ENCODE results near the gene TMEM63C. TPM values are rescaled to one million over a fixed set of nuclear protein-coding genes. Genes with fewer than 3 reads are reported as not detected.

TMEM63C gene
- total RNA-seq, 4 donors from 2014 or later = 0.13 to 4.1 (median 0.54) TPM

GRCh38 chr14:77270361-77271112, 88.9 kb downstream of the TMEM63C start:
- no peak for DNase-seq
- Histone ChIP-seq H3K4me1 (no peaks in the 10 kb centered on the region), H3K27me3 (no peaks in the 10 kb centered on the region), H3K9me3 (no peaks in the 10 kb centered on the region), H3K27ac (no peak overlapping the region), H3K4me3 (replicated peaks in 1 of 3) (no peak overlapping the region), H3K36me3 (no peaks in the 10 kb centered on the region)
- intact Hi-C loops (cut with DNase I) = no loop called here
- 0 to 9% methylated on average over 5 to 20 of the region's 84 CpGs for WGBS, 2 donors
- TF ChIP-seq POLR2A (IDR thresholded peaks at IDR 0.05) (no peak), CTCF (IDR thresholded peaks at IDR 0.05) (no peak)

- intact Hi-C loops (cut with DNase I) = no loop called here
- 9 to 25% methylated on average over 17 to 18 of the region's 38 CpGs for WGBS, 2 donors
- H3K36me3 ChIP-seq = no peaks in the 10 kb centered on the region
- H3K4me3 ChIP-seq (replicated peaks in 1 of 3) = no peak within 1 kb of the TSS
- no peak for DNase-seq
- H3K27ac ChIP-seq = no peak within 1 kb of the TSS
- no peaks in the 10 kb centered on the region for H3K4me1 ChIP-seq
- H3K27me3 ChIP-seq = no peaks in the 10 kb centered on the region
- no peak for TF ChIP-seq CTCF (IDR thresholded peaks at IDR 0.05)
- no peak for TF ChIP-seq POLR2A (IDR thresholded peaks at IDR 0.05)
- H3K9me3 ChIP-seq = no peaks in the 10 kb centered on the region
These were observed 89.6 kb downstream of the TMEM63C start, which contains the start of gene NGB for GRCh38 chr14:77271113-77271710. Gene NGB (minus strand): TSS chr14:77271206. CDS start chr14:77270937, 269 bp downstream.

- intact Hi-C loops (cut with DNase I) = no loop called here
- 85 to 86% methylated on average over 4 of the region's 4 CpGs for WGBS, 2 donors
- Histone ChIP-seq H3K27ac (no peak overlapping the region), H3K27me3 (no peaks in the 10 kb centered on the region), H3K4me1 (no peaks in the 10 kb centered on the region), H3K9me3 (no peaks in the 10 kb centered on the region), H3K36me3 (peaks cover 5 to 8% of the 10 kb centered on the region in 2 donors), H3K4me3 (replicated peaks in 1 of 3) (no peak overlapping the region)
- no peak for TF ChIP-seq CTCF (IDR thresholded peaks at IDR 0.05)
- TF ChIP-seq POLR2A (IDR thresholded peaks at IDR 0.05) = no peak
- DNase-seq = no peak
These were observed 90.7 kb downstream of the TMEM63C start for GRCh38 chr14:77272261-77272660.

GRCh38 chr14:77273796-77274195, 92.2 kb downstream of the TMEM63C start:
- Histone ChIP-seq H3K9me3 (no peaks in the 10 kb centered on the region), H3K36me3 (peaks cover 18 to 23% of the 10 kb centered on the region in 2 donors), H3K27me3 (no peaks in the 10 kb centered on the region), H3K27ac (no peak overlapping the region), H3K4me1 (no peaks in the 10 kb centered on the region), H3K4me3 (replicated peaks in 1 of 3) (no peak overlapping the region)
- intact Hi-C loops (cut with DNase I) = no loop called here
- no peak for DNase-seq
- no peak for TF ChIP-seq POLR2A (IDR thresholded peaks at IDR 0.05)
- TF ChIP-seq CTCF (IDR thresholded peaks at IDR 0.05) = no peak
- WGBS, 2 donors = 88 to 100% methylated on average over 3 to 4 of the region's 4 CpGs

GRCh38 chr14:77275041-77275580, 93.5 kb downstream of the TMEM63C start:
- no peaks in the 10 kb centered on the region for H3K9me3 ChIP-seq
- no peak for DNase-seq
- intact Hi-C loops (cut with DNase I) = no loop called here
- H3K27ac ChIP-seq = no peak overlapping the region
- WGBS, 2 donors = 86 to 92% methylated on average over 5 of the region's 5 CpGs
- no peak overlapping the region for H3K4me3 ChIP-seq (replicated peaks in 1 of 3)
- no peaks in the 10 kb centered on the region for H3K4me1 ChIP-seq
- H3K27me3 ChIP-seq = no peaks in the 10 kb centered on the region
- TF ChIP-seq CTCF (IDR thresholded peaks at IDR 0.05) (no peak), POLR2A (IDR thresholded peaks at IDR 0.05) (no peak)
- H3K36me3 ChIP-seq = peaks cover 30 to 36% of the 10 kb centered on the region in 2 donors

Measured in thyroid gland (tissue), 4 donors.